Gastrocnemius medialis (tissue), 4 donors: ENCODE data around the gene RASGRP2.

Experiments used
- CTCF ChIP-seq, 5 experiments: fragments of 450-650 bp in 3 of 5; fragments of 200-600 bp in 2 of 5; sonication (generic) in 2 of 5; IDR thresholded peaks in 4 of 5; conservative IDR thresholded peaks in 1 of 5; 1 replicate in 4 of 5; 2 replicates in 1 of 5; pipeline ENCODE4 v1.5.1; 2016 to 2019; ENCODE audit warnings: antibody characterized with exemption in 5 of 5, mild to moderate bottlenecking in 3 of 5, moderate library complexity in 3 of 5
- POLR2A ChIP-seq, 2 donors: fragments of 450-650 bp; IDR thresholded peaks; one replicate each; pipeline ENCODE4 v1.6.1; 2017; ENCODE audit warnings: antibody characterized with exemption in 2 of 2, mild to moderate bottlenecking in 2 of 2, moderate library complexity in 2 of 2

- no peak for TF ChIP-seq CTCF (IDR thresholded peaks at IDR 0.05 in 4 of 5, conservative IDR thresholded peaks at IDR 0.05 in 1 of 5)
- TF ChIP-seq POLR2A (IDR thresholded peaks at IDR 0.05) = no peak
Observed at GRCh38 chr11:64770120-64770519, 26.2 kb upstream of the RASGRP2 start.
